H4 (cell line): ENCODE data around the gene NSUN6. TPM values are rescaled to one million over a fixed set of nuclear protein-coding genes. Genes with fewer than 3 reads are reported as not detected.
"Not testable (repeated sequence)": the region's sequence is repeated elsewhere in the genome, so short reads cannot be mapped to it uniquely, and the experiment has no call there.

Experiments
- DNase-seq: peaks from one replicate; pipeline ENCODE4 v3.0.0-alpha.2; 2015; ENCODE audit warnings: low spot score
- total RNA-seq: library from RNA; depleted of rRNA; stranded (reverse); fragments of >200 nt; shearing (Covaris generic); gene quantifications from 2 replicates; pipeline ENCODE4 v1.2.3, GENCODE V29; 2014

NSUN6 gene
- total RNA-seq, 1 experiment from 2014 or later: 5.0 TPM

DNA sequence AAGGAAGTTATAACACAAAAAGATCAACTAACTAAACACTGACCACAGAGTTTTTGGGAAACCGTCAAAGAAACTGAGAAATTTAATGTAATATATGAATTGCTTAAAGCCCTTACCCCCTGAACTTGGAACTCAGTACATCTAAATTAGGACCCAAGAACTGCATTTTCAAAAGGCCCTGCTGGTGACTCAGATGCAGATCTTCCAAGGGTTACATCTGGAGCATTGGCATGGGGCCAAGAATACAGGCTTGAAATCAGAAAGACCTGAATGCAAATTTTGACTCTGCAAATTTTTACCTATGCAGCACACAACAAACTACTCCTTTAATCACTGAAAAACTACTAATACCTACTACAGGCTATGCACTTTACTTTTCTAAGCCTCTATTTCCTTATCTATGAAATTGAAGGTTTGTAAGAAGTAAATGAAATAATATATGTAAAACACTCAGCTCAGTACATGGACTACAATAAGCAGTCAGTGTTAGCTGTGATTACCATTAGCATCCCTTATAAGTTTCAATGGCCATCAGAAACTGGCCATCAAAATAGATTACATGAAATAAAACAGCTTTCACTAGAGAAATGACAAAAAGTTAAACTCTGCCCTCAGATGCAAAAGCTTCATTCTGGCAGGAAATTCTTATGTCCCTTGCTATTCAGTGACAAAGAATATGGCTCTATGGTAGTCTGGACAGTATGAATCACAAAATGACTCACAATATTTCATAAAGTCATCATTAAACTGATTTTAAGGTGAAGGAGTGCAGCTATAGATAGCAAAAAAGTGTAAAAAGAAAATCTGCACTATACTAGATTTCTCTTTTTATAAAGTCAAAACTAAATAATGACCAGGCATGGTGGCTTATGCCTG, 43.6 kb downstream of the NSUN6 start:
- DNase-seq: peak; percentile 47

DNA sequence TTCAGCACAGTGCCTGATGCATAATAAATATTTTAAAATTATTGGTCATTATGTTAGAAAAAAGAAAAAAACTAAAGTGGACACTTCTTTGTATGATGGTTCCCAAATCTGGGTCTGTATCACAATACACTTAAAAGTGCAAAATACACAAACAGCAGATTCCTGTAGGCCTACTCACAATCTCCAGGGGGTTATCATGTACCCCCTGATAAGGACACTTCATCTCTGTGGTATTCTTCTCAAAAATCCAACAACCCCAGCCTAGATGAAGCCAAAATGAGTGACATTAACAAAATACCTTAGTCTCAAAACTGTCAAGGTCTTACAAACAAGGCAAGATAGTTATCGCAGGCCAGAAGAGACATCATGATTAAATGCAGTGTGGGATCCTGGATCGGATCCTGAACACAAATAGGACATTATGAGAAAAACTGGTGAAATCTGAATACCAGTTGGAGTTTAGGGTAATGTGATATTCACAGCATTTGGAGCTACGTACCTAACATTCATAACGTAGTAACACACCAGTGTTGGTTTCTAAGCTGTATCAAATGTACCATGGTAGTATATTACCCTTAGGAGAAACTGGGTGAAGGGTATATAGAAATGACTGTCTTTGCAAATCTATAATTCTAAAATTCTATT, 45.2 kb downstream of the NSUN6 start:
- DNase-seq: no peak

DNA sequence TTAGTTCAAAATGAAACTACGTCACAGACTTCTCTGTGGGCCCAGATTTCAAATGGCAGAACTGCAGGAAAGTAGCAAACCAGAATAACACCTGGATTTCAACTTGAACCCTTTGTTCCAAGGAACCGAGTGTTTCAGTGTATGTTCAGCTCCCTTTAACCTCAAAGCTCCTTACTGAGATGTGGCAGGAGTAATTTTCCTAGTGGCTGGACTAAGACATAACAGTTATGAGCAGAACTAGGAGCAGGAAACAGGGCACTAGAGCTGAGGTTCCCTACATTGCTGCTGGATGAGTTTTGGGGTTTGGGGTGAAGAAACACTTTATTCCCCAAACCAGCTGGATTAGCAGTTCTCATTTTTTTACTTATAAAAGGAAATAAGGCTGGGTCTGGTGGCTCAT, 50.1 kb downstream of the NSUN6 start:
- DNase-seq: no peak

DNA sequence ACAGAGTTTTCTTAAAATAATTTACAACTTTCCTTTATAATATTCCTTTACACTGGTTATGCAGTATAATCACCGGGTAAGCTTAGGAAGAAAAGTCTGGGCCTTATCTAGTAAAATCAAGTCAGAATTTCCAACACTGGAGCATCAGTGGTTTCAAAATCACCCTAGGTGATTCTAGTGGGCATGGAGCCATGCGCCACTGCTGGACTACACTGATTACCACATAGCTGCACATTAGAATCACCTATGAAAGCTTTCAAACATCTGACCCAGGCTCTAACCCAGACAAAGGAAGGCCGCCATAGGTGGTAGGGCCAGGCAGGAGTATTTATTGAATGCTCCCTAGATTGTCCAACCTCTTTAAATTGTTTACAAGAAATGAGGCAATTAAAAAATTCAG, 52.0 kb downstream of the NSUN6 start:
- DNase-seq: no peak

DNA sequence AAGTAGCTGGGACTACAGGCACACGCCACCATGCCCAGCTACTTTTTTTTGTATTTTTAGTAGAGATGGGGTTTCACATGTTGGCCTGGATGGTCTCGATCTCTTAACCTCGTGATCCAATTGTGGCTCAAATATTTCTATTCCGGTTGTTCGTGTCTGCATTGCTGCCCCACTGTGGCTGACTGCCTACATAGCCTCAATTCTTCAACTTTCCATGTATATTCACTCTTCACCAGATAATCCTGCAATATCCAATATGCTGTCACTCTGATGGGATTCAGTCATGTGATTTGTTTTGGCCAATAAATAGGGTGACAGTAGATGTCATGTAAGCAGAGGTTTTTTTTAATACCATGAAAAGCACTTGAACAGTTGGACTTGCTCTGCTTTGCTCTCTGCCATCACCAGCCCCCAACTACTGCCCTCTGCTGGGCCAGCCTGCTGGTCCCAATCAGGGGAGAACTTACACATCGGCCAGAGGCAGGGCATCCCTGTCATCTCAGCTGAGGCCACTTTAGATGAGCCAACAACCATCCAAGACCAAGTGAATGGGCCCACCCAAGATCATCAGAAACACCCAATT, 56.7 kb downstream of the NSUN6 start:
- no peak for DNase-seq

DNA sequence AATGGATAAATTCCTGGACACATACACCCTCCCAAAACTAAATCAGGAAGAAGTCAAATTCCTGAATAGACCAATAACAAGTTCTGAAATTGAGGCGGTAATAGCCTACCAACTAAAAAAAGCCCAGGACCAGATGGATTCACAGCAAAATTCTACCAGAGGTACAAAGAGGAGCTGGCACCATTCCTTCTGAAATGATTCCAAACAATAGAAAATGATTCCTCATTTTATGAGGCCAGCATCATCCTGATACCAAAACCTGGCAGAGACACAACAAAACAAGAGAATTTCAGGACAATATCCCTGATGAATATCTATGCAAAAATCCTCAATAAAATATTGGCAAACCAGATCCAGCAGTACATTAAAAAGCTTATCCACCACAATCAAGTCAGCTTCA, 60.2 kb downstream of the NSUN6 start:
- not testable (repeated sequence) for DNase-seq

DNA sequence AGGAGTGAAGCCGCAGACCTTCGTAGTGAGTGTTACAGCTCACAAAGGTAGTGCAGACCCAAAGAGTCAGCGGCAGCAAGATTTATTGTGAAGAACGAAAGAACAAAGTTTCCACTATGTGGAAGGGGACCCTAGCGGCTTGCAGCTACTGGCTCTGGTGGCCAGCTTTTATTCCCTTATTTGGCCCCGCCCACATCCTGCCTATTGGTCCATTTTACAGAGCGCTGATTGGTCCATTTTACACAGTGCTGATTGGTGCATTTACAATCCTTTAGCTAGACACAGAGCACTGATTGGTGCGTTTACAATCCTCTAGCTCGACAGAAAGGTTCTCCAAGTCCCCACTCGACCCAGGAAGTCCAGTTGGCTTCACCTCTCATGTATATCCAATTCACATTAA, 64.8 kb downstream of the NSUN6 start:
- DNase-seq: not testable (repeated sequence)

DNA sequence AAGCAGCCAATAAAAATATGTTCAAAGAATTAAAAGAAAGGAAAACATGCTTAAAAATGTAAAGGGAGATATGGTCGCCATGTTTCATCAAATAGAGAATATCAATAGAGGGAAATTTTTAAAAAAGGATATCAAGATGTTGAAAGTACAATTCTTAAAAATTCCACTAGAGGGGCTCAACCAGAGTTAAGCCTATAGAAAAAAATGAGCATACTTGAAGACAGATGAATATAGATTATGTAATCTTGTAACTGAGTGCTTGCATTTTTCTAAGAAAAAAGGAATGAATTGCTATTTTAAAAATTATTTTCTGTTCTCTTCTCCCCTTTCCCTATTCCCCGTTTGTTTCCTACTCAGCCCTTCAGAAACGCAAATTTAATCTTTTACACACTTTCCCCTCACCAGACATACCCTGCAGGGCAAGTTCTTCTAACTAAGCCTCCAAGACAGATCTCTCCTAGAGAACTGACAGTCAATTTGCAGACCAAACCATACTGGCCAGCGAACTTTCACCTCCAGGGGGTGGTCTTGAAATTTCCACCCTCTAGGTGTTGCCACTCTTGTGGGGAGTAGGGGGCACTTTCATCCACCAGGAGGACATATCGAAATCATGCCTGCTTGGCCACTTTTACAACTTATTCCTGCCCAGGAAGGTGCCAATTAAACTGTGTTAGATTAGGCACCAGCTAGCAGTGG, 67.7 kb downstream of the NSUN6 start:
- no peak for DNase-seq

DNA sequence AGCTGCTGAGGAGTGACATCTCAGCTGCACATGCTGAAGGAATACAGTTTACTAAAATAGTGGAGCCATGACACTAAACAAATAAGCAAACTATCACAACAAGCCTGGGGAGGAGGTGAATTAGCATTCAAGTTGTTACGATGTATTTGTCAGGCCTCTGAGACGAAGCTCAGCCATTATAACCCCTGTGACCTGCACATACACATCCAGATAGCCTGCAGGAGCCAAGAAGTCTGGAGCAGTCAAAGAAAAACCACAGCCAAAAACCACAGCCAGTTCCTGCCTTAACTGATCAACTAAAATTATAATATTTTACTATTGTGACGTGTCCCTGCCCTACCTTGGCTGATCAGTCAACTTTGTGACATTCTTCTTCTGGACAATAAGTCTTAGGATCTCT, 68.6 kb downstream of the NSUN6 start:
- peak; percentile 26 for DNase-seq

DNA sequence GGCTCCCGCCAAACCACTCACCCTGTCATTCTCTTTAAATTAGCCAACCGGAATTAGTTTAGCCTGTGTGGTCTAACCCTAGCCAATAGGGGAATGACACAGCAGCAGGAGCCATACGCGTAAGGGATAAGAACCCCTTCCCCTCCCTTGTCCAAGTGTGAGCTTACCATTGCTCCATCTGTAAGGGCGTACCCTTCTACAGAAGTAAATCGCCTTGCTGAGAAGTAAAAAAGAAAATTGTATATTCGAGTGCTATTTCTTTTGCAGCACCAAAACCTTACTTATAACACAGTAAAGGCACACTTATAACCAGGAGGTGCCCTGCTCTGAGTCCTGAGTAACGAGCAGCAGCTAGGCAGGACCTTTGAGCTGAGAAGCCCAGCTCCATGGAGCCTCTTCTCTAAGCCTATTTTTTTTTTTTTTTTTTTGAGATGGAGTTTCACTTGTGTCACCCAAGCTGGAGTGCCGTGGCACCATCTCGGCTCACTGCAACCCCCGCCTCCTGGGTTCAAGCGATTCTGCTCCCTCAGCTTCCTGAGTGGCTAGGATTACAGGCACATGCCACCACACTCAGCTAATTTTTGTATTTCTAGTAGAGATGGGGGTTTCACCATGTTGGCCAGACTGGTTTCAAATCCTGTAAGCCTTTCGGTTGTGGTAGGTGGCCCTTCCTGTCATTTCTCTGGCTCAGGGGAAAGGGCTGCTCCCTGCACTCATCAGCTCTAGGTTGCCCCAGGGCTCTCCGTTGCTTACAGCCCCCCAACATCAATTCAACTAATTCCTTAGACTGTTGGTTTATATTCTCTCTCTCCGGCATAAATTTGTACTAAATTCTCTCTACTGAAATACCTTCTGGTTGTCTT, 73.3 kb downstream of the NSUN6 start:
- DNase-seq: no peak

DNA sequence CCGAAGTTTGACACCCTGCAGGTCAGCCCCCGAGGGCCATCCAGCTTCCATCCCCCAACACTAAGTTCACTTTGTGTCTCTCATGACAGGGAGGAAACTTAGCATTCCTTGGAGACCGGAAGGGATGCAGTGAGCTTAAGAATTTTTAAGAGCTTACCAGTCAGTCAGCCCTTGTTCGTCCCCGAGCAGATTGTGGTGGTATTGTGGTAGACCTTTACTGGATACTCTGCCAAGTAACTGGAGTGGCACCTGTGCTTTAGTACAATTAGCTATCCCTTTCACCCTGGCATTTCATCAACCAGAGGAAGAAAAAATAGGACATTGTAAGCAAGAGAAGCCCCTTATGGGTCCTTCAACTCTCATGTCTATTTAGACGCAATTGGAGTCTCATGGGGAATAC, 74.8 kb downstream of the NSUN6 start:
- DNase-seq: no peak

DNA sequence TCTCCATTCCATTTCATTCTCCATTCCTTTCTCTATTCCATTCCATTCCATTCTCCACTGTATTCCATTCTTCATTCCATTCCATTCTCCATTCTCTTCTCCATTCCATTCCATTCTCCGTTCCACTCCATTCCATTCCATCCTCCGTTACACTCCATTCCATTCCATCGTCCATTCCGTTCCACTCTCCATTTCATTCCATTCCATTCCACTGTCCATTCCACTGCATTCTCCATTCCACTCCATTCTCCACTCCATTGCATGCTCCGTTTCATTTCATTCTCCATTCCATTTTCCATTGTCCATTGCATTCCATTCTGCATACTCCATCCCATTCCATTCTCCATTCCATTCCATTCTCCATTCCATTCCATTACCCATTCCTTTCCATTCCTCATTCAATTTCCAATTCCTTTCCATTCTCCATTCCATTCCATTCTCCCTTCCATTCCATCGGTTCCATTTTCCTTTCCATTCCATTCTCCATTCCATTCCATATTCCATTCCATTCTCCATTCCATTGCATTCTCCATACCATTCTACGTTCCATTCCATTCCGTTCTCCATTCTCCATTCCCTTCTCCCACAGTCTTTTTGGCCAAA, 78.3 kb downstream of the NSUN6 start:
- DNase-seq: no peak

DNA sequence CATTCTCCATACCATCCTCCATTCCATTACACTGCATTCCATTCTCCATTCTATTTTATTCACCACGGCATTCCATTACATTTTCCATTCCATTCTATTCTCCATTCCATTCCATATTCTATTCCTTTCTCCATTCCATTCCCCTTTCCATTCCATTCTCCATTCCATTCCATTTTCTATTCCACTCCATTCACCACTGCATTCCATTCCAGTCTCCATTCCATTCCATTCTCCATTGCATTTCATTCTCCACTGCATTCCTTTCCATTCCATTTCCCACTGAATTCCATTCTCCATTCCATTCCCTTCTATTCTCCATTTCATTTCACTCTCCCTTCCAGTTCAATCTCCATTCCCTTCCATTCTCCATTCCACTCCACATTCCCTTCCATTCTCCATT, 79.6 kb downstream of the NSUN6 start:
- DNase-seq: no peak

DNA sequence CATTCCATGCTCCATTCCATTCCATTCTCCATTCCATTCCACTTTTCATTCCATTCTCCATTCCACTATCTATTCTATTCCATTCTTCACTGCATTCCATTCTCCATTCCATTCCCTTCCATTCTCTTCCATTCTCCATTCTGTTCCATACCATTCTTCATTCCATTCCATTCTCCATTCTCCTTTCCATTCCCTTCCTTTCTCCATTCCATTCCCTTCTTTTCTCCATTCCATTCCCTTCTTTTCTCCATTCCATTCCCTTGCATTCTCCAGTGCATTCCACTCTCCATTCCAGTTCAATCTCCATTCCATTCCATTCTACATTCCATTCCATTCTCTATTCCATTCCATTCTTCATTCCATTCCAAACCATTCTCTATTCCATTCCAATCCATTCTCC, 80.3 kb downstream of the NSUN6 start:
- no peak for DNase-seq

DNA sequence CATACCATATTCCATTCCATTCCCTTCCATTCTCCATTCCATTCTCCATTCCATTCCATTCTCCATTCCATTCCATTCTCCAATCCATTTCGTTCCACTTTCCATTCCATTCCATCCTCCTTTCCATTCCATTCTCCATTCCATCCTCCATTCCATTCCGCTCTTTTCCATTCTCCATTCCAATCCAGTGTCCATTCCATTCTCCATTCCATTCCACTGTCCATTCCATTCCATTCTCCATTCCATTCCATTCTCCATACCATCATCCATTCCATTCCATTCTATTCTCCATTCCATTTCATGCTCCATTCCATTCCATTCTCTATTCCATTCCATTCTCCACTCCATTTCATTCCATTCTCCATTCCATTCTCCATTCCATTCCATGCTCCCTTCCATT, 81.0 kb downstream of the NSUN6 start:
- DNase-seq: not testable (repeated sequence)

DNA sequence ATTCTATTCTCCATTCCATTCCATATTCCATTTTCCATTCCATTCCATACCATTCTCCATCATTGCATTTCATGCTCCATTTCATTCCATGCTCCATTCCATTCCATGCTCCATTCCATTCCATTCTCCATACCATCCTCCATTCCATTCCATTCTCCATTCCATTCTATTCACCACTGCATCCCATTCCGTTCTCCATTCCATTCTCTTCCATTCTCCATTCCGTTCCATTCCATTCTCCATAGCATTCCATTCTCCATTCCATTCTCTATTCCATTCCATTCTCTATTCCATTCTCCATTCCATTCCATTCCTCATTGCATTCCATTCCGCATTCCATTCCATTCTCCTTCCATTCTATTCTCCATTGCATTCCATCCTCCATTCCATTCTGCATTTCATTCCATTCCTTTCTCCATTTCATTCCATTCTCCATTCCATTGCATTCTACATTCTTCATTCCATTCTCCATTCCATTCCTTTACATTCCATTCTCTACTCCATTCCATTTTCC, 84.0 kb downstream of the NSUN6 start:
- DNase-seq: no peak

DNA sequence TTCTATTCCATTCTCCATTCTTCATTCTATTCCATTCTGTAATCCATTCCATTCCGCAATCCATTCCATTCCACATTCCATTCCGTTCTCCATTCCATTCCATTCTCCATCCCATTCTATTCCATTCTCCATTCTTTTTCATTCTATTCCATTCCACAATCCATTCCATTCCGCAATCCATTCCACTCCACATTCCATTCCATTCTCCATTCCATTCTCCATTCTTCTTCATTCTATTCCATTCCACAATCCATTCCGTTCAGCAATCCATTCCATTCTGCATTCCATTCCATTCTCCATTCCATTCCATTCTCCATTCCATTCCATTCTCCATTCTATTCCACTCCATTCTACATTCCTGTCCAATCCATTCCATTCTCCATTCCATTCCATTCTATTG, 85.2 kb downstream of the NSUN6 start:
- no peak for DNase-seq

DNA sequence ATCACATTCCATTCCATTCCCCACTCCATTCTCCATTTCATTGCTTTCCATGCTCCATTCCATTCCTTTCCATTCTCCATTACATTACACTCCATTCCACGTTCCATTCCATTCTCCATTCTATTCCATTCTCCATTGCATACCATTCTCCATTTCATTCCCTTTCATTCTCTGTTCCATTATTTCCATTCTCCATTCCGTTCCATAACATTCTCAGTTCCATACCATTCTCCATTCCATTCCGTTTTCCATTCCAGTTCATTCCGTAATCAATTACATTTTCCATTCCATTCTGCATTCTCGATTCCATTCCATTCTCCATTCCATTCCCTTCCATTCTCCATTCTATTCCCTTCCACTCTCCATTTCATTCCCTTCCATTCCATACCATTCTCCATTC, 86.4 kb downstream of the NSUN6 start:
- DNase-seq: no peak

DNA sequence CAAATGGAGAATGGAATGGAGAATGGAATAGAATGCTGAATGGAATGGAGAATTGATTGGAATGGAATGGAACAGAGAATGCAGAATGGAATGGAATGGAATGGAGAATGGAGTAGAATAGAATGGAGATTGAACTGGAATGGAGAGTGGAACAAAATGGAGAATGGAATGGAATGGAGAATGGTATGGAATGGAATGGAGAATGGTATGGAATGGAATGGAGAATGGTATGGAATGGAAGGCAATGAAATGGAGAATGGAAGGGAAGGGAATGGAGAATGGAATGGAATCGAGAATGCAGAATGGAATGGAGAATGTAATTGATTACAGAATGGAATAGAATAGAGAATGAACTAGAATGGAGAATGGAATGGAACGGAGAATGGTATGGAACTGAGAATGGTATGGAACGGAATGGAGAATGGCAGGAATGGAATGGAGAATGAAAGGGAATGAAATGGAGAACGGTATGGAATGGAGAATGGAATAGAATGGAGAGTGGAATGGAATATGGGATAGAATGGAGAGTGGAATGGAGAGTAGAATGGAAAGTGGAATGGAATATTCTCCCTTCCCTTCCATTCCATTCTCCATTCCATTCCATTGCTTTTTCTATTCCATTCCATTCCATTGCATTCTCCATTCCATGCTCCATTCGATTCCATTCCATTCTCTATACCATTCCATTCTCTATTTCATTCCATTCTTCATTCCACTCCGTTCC, 88.2 kb downstream of the NSUN6 start:
- no peak for DNase-seq
